ENCODE measurements around the gene AUTS2.
A peak's percentile ranks its signal among the peaks of the same experiment; 100 is the strongest.
"Not testable (repeated sequence)": the region's sequence is repeated elsewhere in the genome, so short reads cannot be mapped to it uniquely, and the experiment has no call there.

AUTS2 gene

GRCh38 chr7:70799841-70800405 lies 1201.6 kb downstream of the AUTS2 start:
- H3K27me3 ChIP-seq (ENCODE audit: control insufficient read depth in 2 of 2, insufficient read depth in 2 of 2, low read length in 2 of 2), result no peaks in the 10 kb centered on the region
- no peaks in the 10 kb centered on the region for H3K36me3 ChIP-seq (ENCODE audit: control insufficient read depth in 2 of 2, insufficient read depth in 2 of 2, low read length in 2 of 2)
- no peak overlapping the region for H3K4me3 ChIP-seq (ENCODE audit: low read length in 2 of 2)

GRCh38 chr7:70805360-70805759 lies 1207.1 kb downstream of the AUTS2 start:
- peaks cover 0 to 3% of the 10 kb centered on the region in 2 donors for H3K9me3 ChIP-seq (ENCODE audit: control insufficient read depth in 2 of 2, low read length in 2 of 2)
- no peak overlapping the region for H3K9ac ChIP-seq (ENCODE audit: low read depth in 1 of 2, low read length in 2 of 2)
- H3K36me3 ChIP-seq (ENCODE audit: control insufficient read depth in 2 of 2, insufficient read depth in 2 of 2, low read length in 2 of 2), result no peaks in the 10 kb centered on the region
- H3K27me3 ChIP-seq (ENCODE audit: control insufficient read depth in 2 of 2, insufficient read depth in 2 of 2, low read length in 2 of 2), result no peaks in the 10 kb centered on the region
- H3K4me3 ChIP-seq (ENCODE audit: low read length in 2 of 2), result no peak overlapping the region
- no peak overlapping the region for H3K27ac ChIP-seq (ENCODE audit: low read depth in 2 of 2, low read length in 2 of 2)
- no peaks in the 10 kb centered on the region for H3K4me1 ChIP-seq (ENCODE audit: control insufficient read depth in 2 of 2, insufficient read depth in 2 of 2, low read length in 2 of 2)

More at GRCh38 chr7:70799841-70800405, 1201.6 kb downstream of the AUTS2 start:
- Histone ChIP-seq H3K4me1 (ENCODE audit: control insufficient read depth in 2 of 2, insufficient read depth in 2 of 2, low read length in 2 of 2) (no peaks in the 10 kb centered on the region), H3K9ac (ENCODE audit: low read depth in 1 of 2, low read length in 2 of 2) (no peak overlapping the region), H3K27ac (ENCODE audit: low read depth in 2 of 2, low read length in 2 of 2) (no peak overlapping the region), H3K9me3 (ENCODE audit: control insufficient read depth in 2 of 2, low read length in 2 of 2) (peaks cover 3 to 7% of the 10 kb centered on the region in 2 donors)

DNA sequence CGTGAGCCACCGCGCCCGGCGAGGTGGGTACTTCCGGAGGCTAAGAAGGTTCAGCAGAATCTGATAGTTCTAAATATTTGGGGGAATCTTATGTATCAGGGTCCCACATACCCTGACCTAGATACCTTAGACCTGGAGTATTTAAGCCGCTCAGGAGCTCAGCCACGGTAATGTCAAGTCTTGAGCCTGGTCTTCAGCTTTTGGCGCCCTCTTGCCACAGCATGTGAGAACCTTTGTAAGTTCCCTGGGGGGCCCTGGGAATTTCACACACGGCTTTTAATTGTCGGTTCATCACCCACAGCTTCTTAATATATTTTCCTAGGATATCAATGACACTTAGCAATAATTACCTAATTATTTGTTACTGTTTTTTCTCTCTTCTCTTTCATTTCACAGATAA lies 1209.4 kb downstream of the AUTS2 start:
- H3K9ac ChIP-seq (ENCODE audit: low read depth in 1 of 2, low read length in 2 of 2), result no peak overlapping the region
- H3K9me3 ChIP-seq (ENCODE audit: control insufficient read depth in 2 of 2, low read length in 2 of 2), result no peaks in the 10 kb centered on the region
- no peaks in the 10 kb centered on the region for H3K36me3 ChIP-seq (ENCODE audit: control insufficient read depth in 2 of 2, insufficient read depth in 2 of 2, low read length in 2 of 2)
- H3K27me3 ChIP-seq (ENCODE audit: control insufficient read depth in 2 of 2, insufficient read depth in 2 of 2, low read length in 2 of 2), result no peaks in the 10 kb centered on the region
- H3K27ac ChIP-seq (ENCODE audit: low read depth in 2 of 2, low read length in 2 of 2), result no peak overlapping the region
- H3K4me3 ChIP-seq (ENCODE audit: low read length in 2 of 2), result no peak overlapping the region
- no peaks in the 10 kb centered on the region for H3K4me1 ChIP-seq (ENCODE audit: control insufficient read depth in 2 of 2, insufficient read depth in 2 of 2, low read length in 2 of 2)

GRCh38 chr7:70808876-70809275 lies 1210.6 kb downstream of the AUTS2 start:
- H3K9ac ChIP-seq (ENCODE audit: low read depth in 1 of 2, low read length in 2 of 2), result no peak overlapping the region
- no peaks in the 10 kb centered on the region for H3K36me3 ChIP-seq (ENCODE audit: control insufficient read depth in 2 of 2, insufficient read depth in 2 of 2, low read length in 2 of 2)
- H3K27ac ChIP-seq (ENCODE audit: low read depth in 2 of 2, low read length in 2 of 2), result no peak overlapping the region
- H3K4me1 ChIP-seq (ENCODE audit: control insufficient read depth in 2 of 2, insufficient read depth in 2 of 2, low read length in 2 of 2), result no peaks in the 10 kb centered on the region
- H3K4me3 ChIP-seq (ENCODE audit: low read length in 2 of 2), result no peak overlapping the region
- H3K9me3 ChIP-seq (ENCODE audit: control insufficient read depth in 2 of 2, low read length in 2 of 2), result no peaks in the 10 kb centered on the region
- no peaks in the 10 kb centered on the region for H3K27me3 ChIP-seq (ENCODE audit: control insufficient read depth in 2 of 2, insufficient read depth in 2 of 2, low read length in 2 of 2)

DNA sequence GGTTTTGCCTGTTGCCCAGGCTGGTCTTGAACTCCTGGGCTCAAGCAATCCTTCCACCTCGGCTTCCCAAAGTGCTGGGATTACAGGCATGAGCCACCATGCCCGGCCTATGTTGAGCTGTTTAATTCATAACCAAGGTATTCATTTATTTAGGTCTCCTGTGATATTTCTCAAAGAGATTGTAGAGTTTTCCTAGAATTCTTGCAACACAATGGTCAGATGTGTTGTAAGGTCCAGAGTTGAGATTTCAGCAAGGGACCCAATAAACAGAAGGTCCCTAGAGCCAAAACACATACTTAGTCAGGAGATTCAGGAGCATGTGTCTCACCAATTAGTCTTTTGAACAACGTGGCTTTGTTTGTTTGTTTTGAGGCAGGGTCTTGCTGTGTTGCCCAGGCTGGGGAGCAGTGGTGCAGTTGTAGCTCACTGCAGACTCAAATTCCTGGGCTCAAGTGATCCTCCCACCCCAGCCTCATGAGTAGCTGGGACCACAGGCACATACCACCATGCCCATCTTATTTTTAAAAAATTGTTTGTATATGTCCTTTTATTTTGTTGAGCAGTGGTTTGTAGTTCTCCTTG lies 1212.4 kb downstream of the AUTS2 start:
- H3K9me3 ChIP-seq (ENCODE audit: control insufficient read depth in 2 of 2, low read length in 2 of 2), result no peaks in the 10 kb centered on the region
- H3K27me3 ChIP-seq (ENCODE audit: control insufficient read depth in 2 of 2, insufficient read depth in 2 of 2, low read length in 2 of 2), result no peaks in the 10 kb centered on the region
- H3K27ac ChIP-seq (ENCODE audit: low read depth in 2 of 2, low read length in 2 of 2), result no peak overlapping the region
- H3K9ac ChIP-seq (ENCODE audit: low read depth in 1 of 2, low read length in 2 of 2), result no peak overlapping the region
- no peaks in the 10 kb centered on the region for H3K4me1 ChIP-seq (ENCODE audit: control insufficient read depth in 2 of 2, insufficient read depth in 2 of 2, low read length in 2 of 2)
- no peaks in the 10 kb centered on the region for H3K36me3 ChIP-seq (ENCODE audit: control insufficient read depth in 2 of 2, insufficient read depth in 2 of 2, low read length in 2 of 2)
- no peak overlapping the region for H3K4me3 ChIP-seq (ENCODE audit: low read length in 2 of 2)

GRCh38 chr7:70812511-70812910 lies 1214.2 kb downstream of the AUTS2 start:
- Histone ChIP-seq H3K9me3 (ENCODE audit: control insufficient read depth in 2 of 2, low read length in 2 of 2) (peaks cover under 1 to 1% of the 10 kb centered on the region in 2 donors), H3K4me3 (ENCODE audit: low read length in 2 of 2) (no peak overlapping the region), H3K27me3 (ENCODE audit: control insufficient read depth in 2 of 2, insufficient read depth in 2 of 2, low read length in 2 of 2) (no peaks in the 10 kb centered on the region), H3K4me1 (ENCODE audit: control insufficient read depth in 2 of 2, insufficient read depth in 2 of 2, low read length in 2 of 2) (no peaks in the 10 kb centered on the region), H3K36me3 (ENCODE audit: control insufficient read depth in 2 of 2, insufficient read depth in 2 of 2, low read length in 2 of 2) (no peaks in the 10 kb centered on the region), H3K9ac (ENCODE audit: low read depth in 1 of 2, low read length in 2 of 2) (no peak overlapping the region), H3K27ac (ENCODE audit: low read depth in 2 of 2, low read length in 2 of 2) (no peak overlapping the region)

DNA sequence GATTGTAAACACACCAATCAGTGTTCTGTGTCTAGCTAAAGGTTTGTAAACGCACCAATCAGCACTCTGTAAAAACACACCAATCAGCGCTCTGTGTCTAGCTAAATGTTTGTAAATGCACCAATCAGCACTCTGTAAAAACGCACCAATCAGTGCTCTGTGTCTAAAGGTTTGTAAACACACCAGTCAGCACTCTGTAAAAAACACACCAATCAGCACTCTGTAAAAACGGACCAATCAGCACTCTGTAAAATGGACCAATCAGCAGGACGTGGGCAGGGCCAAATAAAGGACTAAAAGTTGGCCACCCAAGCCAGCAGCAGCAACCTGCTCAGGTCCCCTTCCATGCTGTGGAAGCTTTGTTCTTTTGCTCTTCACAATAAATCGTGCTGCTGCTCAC lies 1224.2 kb downstream of the AUTS2 start:
- H3K27ac ChIP-seq (ENCODE audit: low read depth in 2 of 2, low read length in 2 of 2); H3K36me3 ChIP-seq (ENCODE audit: control insufficient read depth in 2 of 2, insufficient read depth in 2 of 2, low read length in 2 of 2); H3K4me3 ChIP-seq (ENCODE audit: low read length in 2 of 2); H3K4me1 ChIP-seq (ENCODE audit: control insufficient read depth in 2 of 2, insufficient read depth in 2 of 2, low read length in 2 of 2); H3K9ac ChIP-seq (ENCODE audit: low read depth in 1 of 2, low read length in 2 of 2); H3K27me3 ChIP-seq (ENCODE audit: control insufficient read depth in 2 of 2, insufficient read depth in 2 of 2, low read length in 2 of 2); H3K9me3 ChIP-seq (ENCODE audit: control insufficient read depth in 2 of 2, low read length in 2 of 2): not testable (repeated sequence)

DNA sequence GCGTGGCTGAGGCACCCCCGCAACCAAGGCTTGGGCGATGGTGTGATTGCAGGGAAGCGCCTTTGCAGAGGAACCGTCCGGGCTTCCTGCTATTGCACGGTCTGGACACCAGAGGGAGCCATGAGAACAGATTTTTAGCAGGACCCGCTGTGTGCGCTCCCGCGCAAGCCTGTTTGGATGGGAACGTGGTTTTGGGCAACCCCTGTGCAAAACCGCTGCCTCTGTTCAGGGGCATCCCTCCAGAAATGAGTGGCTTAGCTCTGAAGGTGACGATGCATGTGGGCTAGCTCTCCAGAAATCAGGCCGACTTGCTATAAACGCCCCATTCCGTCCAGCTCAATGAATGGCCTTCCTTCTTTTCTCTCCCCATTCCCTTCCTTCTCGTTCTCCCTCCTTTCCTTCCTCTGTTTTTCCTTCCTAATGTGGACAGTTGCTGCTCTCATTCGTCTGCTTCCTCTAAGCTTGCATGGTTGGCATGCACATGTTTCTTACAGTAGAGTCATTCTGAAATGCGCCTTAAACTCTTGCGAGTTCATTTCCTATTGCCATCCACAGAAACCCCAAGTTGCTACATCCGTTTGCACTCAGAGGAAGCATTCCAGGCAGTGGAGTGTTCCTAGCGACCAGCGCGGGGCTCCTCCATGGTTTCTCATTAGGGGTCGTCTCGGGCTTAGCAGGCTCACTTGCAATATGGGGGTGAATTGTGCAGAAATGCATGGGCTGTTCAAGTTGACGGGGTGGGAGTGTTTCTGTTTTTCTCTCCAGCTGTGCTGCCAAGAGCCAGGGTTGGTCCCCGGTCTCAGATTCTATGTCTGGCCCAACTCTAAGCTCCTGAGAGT lies 1231.2 kb downstream of the AUTS2 start:
- Histone ChIP-seq H3K4me3 (ENCODE audit: low read length in 2 of 2) (peak overlapping the region in 1 of 2 donors; percentile 56), H3K27me3 (ENCODE audit: control insufficient read depth in 2 of 2, insufficient read depth in 2 of 2, low read length in 2 of 2) (peaks cover 0 to 3% of the 10 kb centered on the region in 2 donors), H3K27ac (ENCODE audit: low read depth in 2 of 2, low read length in 2 of 2) (no peak overlapping the region), H3K4me1 (ENCODE audit: control insufficient read depth in 2 of 2, insufficient read depth in 2 of 2, low read length in 2 of 2) (no peaks in the 10 kb centered on the region), H3K9me3 (ENCODE audit: control insufficient read depth in 2 of 2, low read length in 2 of 2) (no peaks in the 10 kb centered on the region), H3K36me3 (ENCODE audit: control insufficient read depth in 2 of 2, insufficient read depth in 2 of 2, low read length in 2 of 2) (no peaks in the 10 kb centered on the region), H3K9ac (ENCODE audit: low read depth in 1 of 2, low read length in 2 of 2) (no peak overlapping the region)

DNA sequence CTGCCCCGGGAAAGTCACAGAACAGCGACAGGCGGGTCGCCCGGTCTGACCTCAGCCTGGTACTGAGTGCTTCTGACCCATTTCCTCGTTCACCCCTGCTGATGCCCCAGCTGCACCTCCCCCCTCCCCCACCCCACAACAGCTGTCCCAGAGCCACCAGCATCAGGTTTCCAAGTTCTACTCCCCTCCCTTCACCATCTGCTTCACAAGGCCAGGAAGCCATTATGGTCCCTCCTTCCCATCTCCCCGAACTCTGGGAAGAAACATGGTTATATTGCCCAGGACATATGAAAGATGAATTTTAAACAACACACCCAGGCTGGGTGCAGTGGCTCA lies 1231.8 kb downstream of the AUTS2 start:
- H3K27ac ChIP-seq (ENCODE audit: low read depth in 2 of 2, low read length in 2 of 2), result no peak overlapping the region
- H3K9me3 ChIP-seq (ENCODE audit: control insufficient read depth in 2 of 2, low read length in 2 of 2), result no peaks in the 10 kb centered on the region
- H3K4me1 ChIP-seq (ENCODE audit: control insufficient read depth in 2 of 2, insufficient read depth in 2 of 2, low read length in 2 of 2), result no peaks in the 10 kb centered on the region
- no peak overlapping the region for H3K9ac ChIP-seq (ENCODE audit: low read depth in 1 of 2, low read length in 2 of 2)
- no peaks in the 10 kb centered on the region for H3K36me3 ChIP-seq (ENCODE audit: control insufficient read depth in 2 of 2, insufficient read depth in 2 of 2, low read length in 2 of 2)
- no peak overlapping the region for H3K4me3 ChIP-seq (ENCODE audit: low read length in 2 of 2)
- H3K27me3 ChIP-seq (ENCODE audit: control insufficient read depth in 2 of 2, insufficient read depth in 2 of 2, low read length in 2 of 2), result peaks cover 0 to 3% of the 10 kb centered on the region in 2 donors

DNA sequence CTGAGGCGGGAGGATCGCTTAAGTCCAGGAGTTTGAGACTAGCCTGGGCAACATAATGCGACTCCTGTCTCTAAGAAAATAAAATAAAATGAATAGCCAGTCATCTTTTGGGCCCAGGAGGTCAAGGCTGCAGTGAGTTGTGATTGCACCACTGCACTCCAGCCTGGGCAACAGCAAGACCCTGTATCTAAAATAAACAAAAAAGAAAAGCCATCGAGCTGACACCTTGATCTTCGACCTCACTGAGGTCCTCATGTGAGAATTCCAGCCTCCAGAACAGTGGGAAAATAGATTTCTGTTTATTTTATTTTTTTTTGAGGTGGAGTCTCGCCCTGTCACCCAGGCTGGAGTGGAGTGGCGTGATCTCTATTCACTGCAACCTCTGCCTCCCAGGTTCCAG lies 1232.2 kb downstream of the AUTS2 start:
- H3K36me3 ChIP-seq (ENCODE audit: control insufficient read depth in 2 of 2, insufficient read depth in 2 of 2, low read length in 2 of 2), result no peaks in the 10 kb centered on the region
- H3K27ac ChIP-seq (ENCODE audit: low read depth in 2 of 2, low read length in 2 of 2), result no peak overlapping the region
- H3K27me3 ChIP-seq (ENCODE audit: control insufficient read depth in 2 of 2, insufficient read depth in 2 of 2, low read length in 2 of 2), result peaks cover 0 to 3% of the 10 kb centered on the region in 2 donors
- no peak overlapping the region for H3K9ac ChIP-seq (ENCODE audit: low read depth in 1 of 2, low read length in 2 of 2)
- no peaks in the 10 kb centered on the region for H3K9me3 ChIP-seq (ENCODE audit: control insufficient read depth in 2 of 2, low read length in 2 of 2)
- no peak overlapping the region for H3K4me3 ChIP-seq (ENCODE audit: low read length in 2 of 2)
- H3K4me1 ChIP-seq (ENCODE audit: control insufficient read depth in 2 of 2, insufficient read depth in 2 of 2, low read length in 2 of 2), result no peaks in the 10 kb centered on the region

All from mucosa of rectum (tissue), 2 donors.